HPDE6-E6E7 (cell line): ENCODE results near the gene ZNF385D.
A peak's percentile ranks its signal among the peaks of the same experiment; 100 is the strongest.

Source experiments
- DNase-seq: peaks from one replicate; pipeline ENCODE4 v3.0.0; 2011; ENCODE audit warnings: missing footprints; ENCODE audit errors: extremely low spot score

The ZNF385D gene

GRCh38 chr3:21672303-21672702 is 78.7 kb downstream of the ZNF385D start:
- DNase-seq: peak; percentile 2

- DNase-seq: no peak
These were observed 80.6 kb downstream of the ZNF385D start for GRCh38 chr3:21670386-21670785.

- no peak for DNase-seq
These were observed 83.0 kb downstream of the ZNF385D start for GRCh38 chr3:21668012-21668411.

- DNase-seq: no peak
These were observed 85.4 kb downstream of the ZNF385D start for GRCh38 chr3:21665444-21666100.

- DNase-seq: no peak
These were observed 86.0 kb downstream of the ZNF385D start for GRCh38 chr3:21664996-21665395.

GRCh38 chr3:21662403-21662802 is 88.6 kb downstream of the ZNF385D start:
- no peak for DNase-seq

GRCh38 chr3:21654662-21655061 is 96.3 kb downstream of the ZNF385D start:
- DNase-seq: no peak

- DNase-seq: no peak
These were observed 96.8 kb downstream of the ZNF385D start for GRCh38 chr3:21654241-21654640.

GRCh38 chr3:21649519-21649918 is 101.5 kb downstream of the ZNF385D start:
- DNase-seq: no peak

GRCh38 chr3:21647961-21648360 is 103.0 kb downstream of the ZNF385D start:
- no peak for DNase-seq

GRCh38 chr3:21645121-21645897 is 105.7 kb downstream of the ZNF385D start:
- no peak for DNase-seq

GRCh38 chr3:21644268-21644667 is 106.7 kb downstream of the ZNF385D start:
- DNase-seq: no peak

GRCh38 chr3:21643752-21644151 is 107.3 kb downstream of the ZNF385D start:
- DNase-seq: no peak

- no peak for DNase-seq
These were observed 108.6 kb downstream of the ZNF385D start for GRCh38 chr3:21642433-21642832.

GRCh38 chr3:21641959-21642358 is 109.1 kb downstream of the ZNF385D start:
- DNase-seq: no peak

GRCh38 chr3:21638488-21638887 is 112.5 kb downstream of the ZNF385D start:
- DNase-seq: no peak

- no peak for DNase-seq
These were observed 116.9 kb downstream of the ZNF385D start for GRCh38 chr3:21634112-21634511.

GRCh38 chr3:21624524-21624923 is 126.5 kb downstream of the ZNF385D start:
- DNase-seq: no peak

- DNase-seq: no peak
These were observed 129.8 kb downstream of the ZNF385D start for GRCh38 chr3:21621181-21621651.

- no peak for DNase-seq
These were observed 130.4 kb downstream of the ZNF385D start for GRCh38 chr3:21620511-21621155.

GRCh38 chr3:21618695-21619094 is 132.3 kb downstream of the ZNF385D start:
- DNase-seq: no peak

- DNase-seq: no peak
These were observed 137.5 kb downstream of the ZNF385D start for GRCh38 chr3:21613372-21614070.
